OCI-LY7 (cell line): Measurements from ENCODE around the gene ANKRD44. TPM values are rescaled to one million over a fixed set of nuclear protein-coding genes. Genes with fewer than 3 reads are reported as not detected.

ENCODE experiments used
- BruUV-seq: library from RNA; stranded (reverse); fragments of 400-500 nt; replicated peaks from 2 replicates; lab custom pipeline; 2021; lab: Mats Ljungman, UMichigan
- CTCF ChIA-PET: fragments of 300-600 bp; sonication (Branson Sonifier 250); formaldehyde crosslinking; loops from one replicate; lab custom pipeline; 2022; ENCODE audit warnings: antibody characterized with exemption; ENCODE audit not compliant: unreplicated experiment; lab: Charles Lee
- POLR2A ChIA-PET: fragments of 300-600 bp; sonication (Branson Sonifier 250); formaldehyde crosslinking; loops from one replicate; lab custom pipeline; 2022; ENCODE audit warnings: antibody characterized with exemption; lab: Charles Lee
- DNase-seq: peaks from one replicate; pipeline ENCODE4 v3.0.0-alpha.2; 2015; ENCODE audit warnings: low spot score
- H2AFZ ChIP-seq: fragments of 200-600 bp; sonication (generic), shearing (Covaris generic); 2 replicates; pipeline ENCODE4 v1.6.1; 2014; ENCODE audit warnings: mild to moderate bottlenecking, antibody characterized with exemption, low read length, moderate library complexity
- H3K27ac ChIP-seq: fragments of 200-600 bp; sonication (generic); 2 replicates; pipeline ENCODE4 v1.5.1; 2014; ENCODE audit warnings: mixed run types, low read depth, mild to moderate bottlenecking, moderate library complexity, low read length, inconsistent platforms; ENCODE audit not compliant: poor library complexity, severe bottlenecking
- H3K36me3 ChIP-seq: fragments of 200-600 bp; sonication (generic); 2 replicates; pipeline ENCODE4 v1.6.1; 2014; ENCODE audit warnings: mild to moderate bottlenecking, antibody characterized with exemption, low read length, moderate library complexity, mixed read lengths; ENCODE audit not compliant: insufficient read depth
- H3K4me1 ChIP-seq: fragments of 200-600 bp; sonication (generic); 2 replicates; pipeline ENCODE4 v1.5.1; 2014; ENCODE audit warnings: mild to moderate bottlenecking, low read length; ENCODE audit not compliant: insufficient read depth, poor library complexity, severe bottlenecking
- H3K4me2 ChIP-seq: fragments of 200-600 bp; sonication (generic); 2 replicates; pipeline ENCODE4 v1.6.1; 2014; ENCODE audit warnings: mild to moderate bottlenecking, low read length
- H3K4me3 ChIP-seq: fragments of 200-600 bp; sonication (generic); 2 replicates; pipeline ENCODE4 v1.5.1; 2014; ENCODE audit warnings: mild to moderate bottlenecking, low read depth, low read length; ENCODE audit not compliant: poor library complexity, severe bottlenecking
- H3K79me2 ChIP-seq: fragments of 200-600 bp; sonication (generic); 2 replicates; pipeline ENCODE4 v1.6.1; 2016; ENCODE audit warnings: low read depth, mild to moderate bottlenecking, low read length, moderate library complexity, mixed read lengths; ENCODE audit not compliant: insufficient read depth
- H3K9me2 ChIP-seq: fragments of 200-600 bp; sonication (generic); 2 replicates; pipeline ENCODE4 v1.6.1; 2016; ENCODE audit warnings: mild to moderate bottlenecking, low read length, mixed read lengths; ENCODE audit not compliant: insufficient read depth
- H3K9me3 ChIP-seq: fragments of 200-600 bp; sonication (generic); 2 replicates; pipeline ENCODE4 v1.6.1; 2014; ENCODE audit warnings: mild to moderate bottlenecking, mixed run types, low read length, mixed read lengths
- H4K20me1 ChIP-seq: fragments of 200-600 bp; sonication (generic); 2 replicates; pipeline ENCODE4 v1.6.1; 2014; ENCODE audit warnings: mild to moderate bottlenecking, antibody characterized with exemption, low read length, moderate library complexity, mixed read lengths; ENCODE audit not compliant: insufficient read depth
- CTCF ChIP-seq: fragments of 200-600 bp; sonication (generic); conservative IDR thresholded peaks from 2 replicates; pipeline ENCODE4 v1.5.1; 2014; ENCODE audit warnings: mild to moderate bottlenecking, antibody characterized with exemption, low read length, moderate library complexity, mixed read lengths
- EZH2phosphoT487 ChIP-seq: fragments of 200-600 bp; sonication (generic); IDR thresholded peaks from 2 replicates; pipeline ENCODE4 v1.6.1; 2018; ENCODE audit warnings: low read depth, borderline replicate concordance, mild to moderate bottlenecking, mixed run types, antibody characterized with exemption, low read length, moderate library complexity, mixed read lengths
- intact Hi-C: fragments of 100-400 bp; cut with micrococcal nuclease; formaldehyde crosslinking; loops from one replicate; pipeline ENCODE4 v1.10.0; 2022; ENCODE audit not compliant: unreplicated experiment
- total RNA-seq, 2 experiments: library from RNA; depleted of rRNA in 1 of 2; stranded (reverse); fragments of >200 nt in 1 of 2; shearing (Covaris generic) in 1 of 2; gene quantifications; 2 replicates each; pipeline ENCODE4 v1.2.3, GENCODE V29; 2014 to 2022

The ANKRD44 gene
- total RNA-seq, 2 experiments from 2014 or later: 69.4 to 73.7 TPM

- no peaks in the 10 kb centered on the region for H3K9me2 ChIP-seq
- H4K20me1 ChIP-seq: no peaks in the 10 kb centered on the region
- CTCF ChIA-PET: no interaction called here
- H2AFZ ChIP-seq: no peak overlapping the region
- intact Hi-C loops: no loop called here
- POLR2A ChIA-PET: interaction anchor here (0.7 to 1.7 kb wide), 2 partner anchors 86 to 160 kb away, joined by 4 read pairs; no protein-coding TSS in a partner anchor
- H3K79me2 ChIP-seq: peaks cover 98% of the 10 kb centered on the region
- no peak overlapping the region for H3K27ac ChIP-seq
- DNase-seq: peak; percentile 41
- H3K4me1 ChIP-seq: peaks cover 10% of the 10 kb centered on the region
- BruUV-seq: no TSS peak
- TF ChIP-seq CTCF: no peak
- TF ChIP-seq EZH2phosphoT487: no peak
- no peak overlapping the region for H3K4me3 ChIP-seq
- peaks cover 39% of the 10 kb centered on the region for H3K36me3 ChIP-seq
- H3K4me2 ChIP-seq: no peak overlapping the region
- peaks cover 19% of the 10 kb centered on the region for H3K9me3 ChIP-seq
Measured at GRCh38 chr2:197286805-197287595, 23.6 kb downstream of the ANKRD44 start.

DNA sequence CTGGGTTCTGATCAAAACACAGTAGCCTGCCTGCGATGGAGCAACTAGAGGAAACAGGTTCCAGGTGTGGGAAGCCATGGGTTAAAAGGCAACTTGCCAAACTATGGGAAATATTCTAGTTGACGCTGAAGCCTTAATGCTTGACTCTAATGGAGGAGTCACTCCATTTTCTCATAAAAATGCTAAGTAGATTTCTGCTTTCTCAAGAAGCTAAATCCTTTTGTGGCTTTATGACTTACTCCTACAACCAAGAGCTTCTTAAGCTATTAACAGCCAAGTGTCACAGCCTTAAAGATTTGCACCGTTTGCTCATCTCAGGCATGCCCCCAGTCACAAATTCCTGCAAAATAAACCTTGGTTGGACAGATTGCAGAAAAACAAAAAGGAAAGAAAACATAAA is 25.2 kb downstream of the ANKRD44 start:
- no peak overlapping the region for H3K4me3 ChIP-seq
- H3K27ac ChIP-seq: no peak overlapping the region
- intact Hi-C loops: no loop called here
- no peak for DNase-seq
- no peak for TF ChIP-seq CTCF
- no peak for TF ChIP-seq EZH2phosphoT487
- H3K4me1 ChIP-seq: peaks cover 23% of the 10 kb centered on the region
- peaks cover 18% of the 10 kb centered on the region for H3K9me3 ChIP-seq
- H2AFZ ChIP-seq: no peak overlapping the region
- H3K4me2 ChIP-seq: no peak overlapping the region
- no peaks in the 10 kb centered on the region for H4K20me1 ChIP-seq
- CTCF ChIA-PET: no interaction called here
- peaks cover 97% of the 10 kb centered on the region for H3K79me2 ChIP-seq
- H3K9me2 ChIP-seq: no peaks in the 10 kb centered on the region
- POLR2A ChIA-PET: interaction anchor here (0.6 to 1.7 kb wide), 8 partner anchors 11 to 235 kb away, joined by 3 to 4 read pairs (median 3); no protein-coding TSS in a partner anchor
- H3K36me3 ChIP-seq: peaks cover 28% of the 10 kb centered on the region
- no TSS peak for BruUV-seq

DNA sequence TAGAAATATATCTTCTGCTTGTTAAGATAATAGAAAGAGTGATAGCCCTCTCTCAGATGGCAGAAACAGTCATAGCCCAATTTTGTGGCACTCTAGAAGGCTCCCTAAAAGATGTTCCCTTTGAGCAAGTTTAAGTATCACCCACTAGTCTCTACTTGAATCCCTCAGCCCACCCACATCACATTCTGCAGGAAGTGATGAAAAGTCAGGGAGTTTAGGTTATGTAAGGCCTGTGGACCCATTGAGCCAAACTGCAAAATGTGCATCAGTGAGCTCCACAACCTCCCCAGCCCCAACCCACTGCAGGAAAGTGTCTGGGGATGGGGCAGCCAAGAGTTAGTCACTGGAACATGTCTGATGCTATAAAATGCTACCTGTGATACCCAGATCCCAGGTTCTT is 25.6 kb downstream of the ANKRD44 start:
- H4K20me1 ChIP-seq: no peaks in the 10 kb centered on the region
- TF ChIP-seq EZH2phosphoT487: no peak
- TF ChIP-seq CTCF: no peak

More for the DNA sequence above, 25.6 kb downstream of the ANKRD44 start:
- H3K4me3 ChIP-seq: no peak overlapping the region
- intact Hi-C loops: no loop called here
- no peak for DNase-seq
- no peaks in the 10 kb centered on the region for H3K9me2 ChIP-seq
- ChIA-PET CTCF (no interaction called here), POLR2A (interaction anchor here (0.7 to 1.7 kb wide), 6 partner anchors 11 to 171 kb away, joined by 3 to 4 read pairs (median 3); no protein-coding TSS in a partner anchor)
- H3K4me1 ChIP-seq: peaks cover 24% of the 10 kb centered on the region
- H2AFZ ChIP-seq: no peak overlapping the region
- no peak overlapping the region for H3K4me2 ChIP-seq
- no TSS peak for BruUV-seq
- H3K36me3 ChIP-seq: peaks cover 24% of the 10 kb centered on the region
- no peak overlapping the region for H3K27ac ChIP-seq
- peaks cover 97% of the 10 kb centered on the region for H3K79me2 ChIP-seq
- H3K9me3 ChIP-seq: peaks cover 14% of the 10 kb centered on the region
